Measurements from ENCODE around the gene UBE2L5.

The UBE2L5 gene

DNA sequence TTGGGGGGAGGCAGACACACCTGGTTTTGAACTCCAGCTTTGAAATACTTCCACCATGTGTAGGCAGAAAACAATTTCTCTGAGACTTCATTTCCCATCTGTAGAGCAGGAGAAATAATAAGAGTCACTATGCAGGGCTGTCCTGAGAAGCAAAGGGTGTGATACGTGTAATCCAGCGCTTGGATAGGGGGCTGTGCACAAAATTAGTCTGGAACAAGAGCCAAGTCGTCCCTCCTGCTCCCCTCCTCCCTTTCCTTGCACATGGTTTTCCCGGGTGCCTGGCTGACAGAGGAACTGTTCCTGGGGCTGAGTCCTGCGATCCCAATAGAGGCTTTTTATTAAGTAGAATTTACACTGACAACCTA, 29.6 kb upstream of the UBE2L5 start:
- no peak overlapping the region for H3K4me3 ChIP-seq (ENCODE audit: low read length)
- peaks cover 4% of the 10 kb centered on the region for H3K4me1 ChIP-seq (ENCODE audit: control insufficient read depth, insufficient read depth, low read length)
- peaks cover 14% of the 10 kb centered on the region for H3K27me3 ChIP-seq (ENCODE audit: control insufficient read depth, insufficient read depth, low read length)
- H3K9me3 ChIP-seq (replicated peaks; ENCODE audit: low read length), result no peaks in the 10 kb centered on the region
- H3K36me3 ChIP-seq (ENCODE audit: insufficient read depth, low read length), result no peaks in the 10 kb centered on the region
- no peak overlapping the region for H3K4me2 ChIP-seq (ENCODE audit: low read length)
- H3K9ac ChIP-seq (ENCODE audit: low read depth, low read length), result no peak overlapping the region

DNA sequence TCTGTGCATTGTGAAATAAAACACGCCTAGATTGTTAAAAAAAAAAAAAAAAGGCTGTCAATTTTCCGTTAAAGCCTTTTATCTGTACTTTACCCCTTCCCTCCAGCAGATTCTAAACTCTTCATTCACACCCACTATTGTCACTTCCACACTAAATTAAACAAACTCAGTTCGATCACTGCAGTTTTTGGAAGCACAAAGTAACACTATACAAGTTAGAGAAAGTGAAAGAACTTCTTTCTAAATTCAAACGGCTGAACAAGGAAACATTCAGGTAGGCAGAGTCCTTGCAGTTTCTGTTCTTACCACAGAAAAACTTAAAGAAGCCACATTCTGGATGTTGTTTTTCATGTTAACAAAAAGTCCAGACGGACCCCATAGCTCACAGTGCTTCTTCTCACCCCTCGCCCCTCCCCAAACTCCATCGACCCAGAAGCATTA, 27.5 kb upstream of the UBE2L5 start:
- H3K9ac ChIP-seq (ENCODE audit: low read depth, low read length), result peak overlapping the region; percentile 80
- H3K4me2 ChIP-seq (ENCODE audit: low read length), result peak overlapping the region; percentile 89
- H3K9me3 ChIP-seq (replicated peaks; ENCODE audit: low read length), result no peaks in the 10 kb centered on the region
- peaks cover 14% of the 10 kb centered on the region for H3K27me3 ChIP-seq (ENCODE audit: control insufficient read depth, insufficient read depth, low read length)
- H3K36me3 ChIP-seq (ENCODE audit: insufficient read depth, low read length), result no peaks in the 10 kb centered on the region
- peaks cover 10% of the 10 kb centered on the region for H3K4me1 ChIP-seq (ENCODE audit: control insufficient read depth, insufficient read depth, low read length)
- peak overlapping the region; percentile 76 for H3K4me3 ChIP-seq (ENCODE audit: low read length)

DNA sequence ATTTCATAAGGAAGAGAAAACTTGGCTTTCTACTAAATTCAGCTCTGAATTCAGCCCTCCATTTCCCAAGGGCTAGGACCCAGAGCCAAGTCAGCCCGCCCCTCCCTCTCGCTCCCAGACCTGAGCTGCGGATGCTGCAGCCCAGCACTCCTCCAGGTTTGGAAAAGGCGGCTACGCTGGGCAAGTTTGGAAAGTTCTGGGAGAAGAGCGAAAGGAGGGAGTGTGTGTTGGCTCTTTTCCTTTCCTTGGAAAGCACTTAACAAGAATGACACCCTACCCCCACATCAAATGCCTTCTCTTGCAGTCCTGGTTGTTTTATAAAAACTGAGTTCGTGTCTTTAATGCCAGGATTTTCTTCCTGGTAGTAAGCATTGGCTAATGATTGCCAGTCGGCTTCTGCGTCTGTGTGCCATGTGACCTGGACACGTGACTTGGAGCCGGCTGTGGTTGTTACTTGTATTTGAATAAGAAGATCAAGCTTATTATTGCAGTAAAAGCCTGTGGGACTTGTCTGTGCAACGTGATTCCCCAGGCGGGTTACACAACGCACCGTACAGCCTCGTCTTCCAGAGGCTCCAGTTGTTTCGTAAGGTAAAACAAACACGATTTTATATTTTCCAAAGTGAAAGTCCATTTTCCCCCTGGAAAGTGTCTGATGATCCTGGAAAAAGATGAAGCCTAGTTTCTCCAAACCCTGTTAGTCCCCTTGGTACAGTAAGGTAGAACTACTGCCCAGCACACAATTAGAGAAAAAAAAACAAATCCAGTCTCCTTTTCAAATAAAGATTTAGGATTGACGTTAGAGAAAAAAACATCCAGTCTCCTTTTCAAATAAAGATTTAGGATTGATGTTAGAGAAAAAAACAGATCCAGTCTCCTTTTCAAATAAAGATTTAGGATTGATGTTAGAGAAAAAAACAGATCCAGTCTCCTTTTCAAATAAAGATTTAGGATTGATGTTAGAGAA, 26.8 kb upstream of the UBE2L5 start:
- Histone ChIP-seq H3K4me1 (ENCODE audit: control insufficient read depth, insufficient read depth, low read length) (peaks cover 10% of the 10 kb centered on the region), H3K4me2 (ENCODE audit: low read length) (peak overlapping the region; percentile 89), H3K27me3 (ENCODE audit: control insufficient read depth, insufficient read depth, low read length) (peaks cover 14% of the 10 kb centered on the region), H3K36me3 (ENCODE audit: insufficient read depth, low read length) (no peaks in the 10 kb centered on the region), H3K9ac (ENCODE audit: low read depth, low read length) (peak overlapping the region; percentile 80), H3K9me3 (replicated peaks; ENCODE audit: low read length) (no peaks in the 10 kb centered on the region), H3K4me3 (ENCODE audit: low read length) (peak overlapping the region; percentile 76)

DNA sequence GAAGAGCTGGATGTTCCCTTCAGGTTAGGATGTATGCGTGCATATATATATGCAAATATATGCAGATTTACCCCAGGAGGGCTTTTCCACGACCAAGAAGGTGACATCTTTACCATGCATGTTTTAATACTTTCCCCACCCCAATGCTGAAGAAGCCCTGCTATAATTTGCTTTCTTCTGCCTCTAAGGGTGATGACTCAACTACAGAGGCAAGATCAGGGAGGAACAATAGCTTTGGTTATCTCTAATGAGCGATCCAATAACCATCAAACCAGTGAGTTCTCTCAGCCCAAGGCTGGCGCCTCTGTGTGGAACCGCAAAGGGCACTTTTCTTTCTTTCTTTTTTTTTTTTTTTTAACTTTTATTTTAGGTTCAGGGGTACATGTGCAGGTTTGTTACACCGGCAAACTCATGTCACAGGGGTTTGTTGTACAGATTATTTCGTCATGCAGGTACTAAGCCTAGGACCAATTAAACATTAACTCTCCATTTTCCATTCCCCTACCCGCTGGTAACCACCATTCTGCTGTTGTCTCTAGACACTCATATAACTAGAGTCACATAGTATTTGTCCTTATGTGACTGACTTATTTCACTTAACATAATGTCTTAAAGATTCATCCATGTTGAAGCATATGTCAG, 25.7 kb upstream of the UBE2L5 start:
- Histone ChIP-seq H3K4me2 (ENCODE audit: low read length) (peak overlapping the region; percentile 89), H3K36me3 (ENCODE audit: insufficient read depth, low read length) (no peaks in the 10 kb centered on the region), H3K4me1 (ENCODE audit: control insufficient read depth, insufficient read depth, low read length) (peaks cover 10% of the 10 kb centered on the region), H3K4me3 (ENCODE audit: low read length) (peak overlapping the region; percentile 12), H3K9ac (ENCODE audit: low read depth, low read length) (no peak overlapping the region), H3K9me3 (replicated peaks; ENCODE audit: low read length) (no peaks in the 10 kb centered on the region), H3K27me3 (ENCODE audit: control insufficient read depth, insufficient read depth, low read length) (peaks cover 12% of the 10 kb centered on the region)

DNA sequence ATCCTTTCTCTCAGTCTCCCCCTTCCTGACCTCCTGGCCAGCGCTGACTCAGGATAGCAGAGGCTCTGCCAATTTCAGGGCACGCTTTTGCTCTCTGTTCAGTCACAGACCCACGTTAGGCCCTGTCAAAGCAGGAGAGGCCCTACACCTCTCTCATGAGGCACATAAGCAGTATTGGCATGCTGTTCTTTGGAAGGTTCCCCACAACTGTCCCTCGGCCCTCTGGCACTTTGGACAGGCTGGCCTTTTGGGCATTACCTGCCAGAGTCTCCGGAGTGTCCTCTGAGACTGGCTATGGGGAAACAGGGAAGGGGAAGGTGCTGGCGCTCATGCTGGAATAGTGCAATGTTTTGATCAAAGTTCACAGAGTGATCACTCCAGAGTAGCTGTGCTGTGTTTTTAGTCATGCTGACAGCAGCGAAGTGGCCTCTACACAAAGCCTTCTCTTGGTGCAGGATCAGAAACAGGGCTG, 23.7 kb upstream of the UBE2L5 start:
- H3K9ac ChIP-seq (ENCODE audit: low read depth, low read length), result no peak overlapping the region
- peaks cover 4% of the 10 kb centered on the region for H3K27me3 ChIP-seq (ENCODE audit: control insufficient read depth, insufficient read depth, low read length)
- H3K4me3 ChIP-seq (ENCODE audit: low read length), result no peak overlapping the region
- no peaks in the 10 kb centered on the region for H3K9me3 ChIP-seq (replicated peaks; ENCODE audit: low read length)
- H3K4me1 ChIP-seq (ENCODE audit: control insufficient read depth, insufficient read depth, low read length), result peaks cover 10% of the 10 kb centered on the region
- H3K4me2 ChIP-seq (ENCODE audit: low read length), result no peak overlapping the region
- H3K36me3 ChIP-seq (ENCODE audit: insufficient read depth, low read length), result no peaks in the 10 kb centered on the region

DNA sequence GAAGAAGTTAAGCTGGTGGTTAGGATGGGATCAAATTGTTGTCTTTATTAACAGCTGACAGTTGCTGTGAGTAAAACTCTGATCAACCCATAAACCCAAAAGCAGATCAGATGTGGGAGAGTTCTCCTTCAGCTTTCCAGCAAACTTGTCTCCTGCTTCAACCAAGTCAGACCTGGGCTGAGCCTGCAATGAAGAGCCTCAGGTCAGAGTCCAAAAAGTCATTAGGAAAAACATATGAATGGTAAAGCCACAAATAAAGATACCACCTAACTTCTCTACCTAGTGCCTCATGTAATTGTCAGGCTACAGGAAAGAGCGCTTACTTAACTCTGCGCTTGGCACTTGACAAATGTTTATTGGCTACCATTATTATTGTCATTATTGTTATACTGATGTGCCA, 21.9 kb upstream of the UBE2L5 start:
- Histone ChIP-seq H3K9me3 (replicated peaks; ENCODE audit: low read length) (no peaks in the 10 kb centered on the region), H3K4me3 (ENCODE audit: low read length) (no peak overlapping the region), H3K36me3 (ENCODE audit: insufficient read depth, low read length) (no peaks in the 10 kb centered on the region), H3K4me2 (ENCODE audit: low read length) (no peak overlapping the region), H3K4me1 (ENCODE audit: control insufficient read depth, insufficient read depth, low read length) (peaks cover 10% of the 10 kb centered on the region), H3K27me3 (ENCODE audit: control insufficient read depth, insufficient read depth, low read length) (peaks cover 4% of the 10 kb centered on the region), H3K9ac (ENCODE audit: low read depth, low read length) (no peak overlapping the region)

DNA sequence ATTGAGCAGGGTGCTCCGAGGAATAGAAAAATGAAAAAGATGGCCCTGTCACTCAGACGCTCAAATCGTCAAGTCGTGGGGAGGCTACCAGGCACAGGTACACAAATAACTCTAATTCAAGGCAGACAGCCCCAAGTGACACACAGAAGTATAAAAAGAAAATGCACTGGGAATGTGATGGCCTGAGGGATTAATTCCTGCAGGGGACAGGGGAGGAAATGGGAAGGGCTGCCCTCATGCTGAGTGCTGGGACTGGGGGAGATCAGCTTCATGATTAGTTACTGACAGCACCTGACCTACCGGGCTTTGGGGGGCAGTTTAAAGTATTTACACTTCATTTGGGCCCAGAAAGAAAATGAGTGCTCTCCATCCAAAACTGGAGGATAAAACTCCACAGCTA, 20.9 kb upstream of the UBE2L5 start:
- no peaks in the 10 kb centered on the region for H3K36me3 ChIP-seq (ENCODE audit: insufficient read depth, low read length)
- peaks cover 4% of the 10 kb centered on the region for H3K27me3 ChIP-seq (ENCODE audit: control insufficient read depth, insufficient read depth, low read length)
- no peak overlapping the region for H3K4me2 ChIP-seq (ENCODE audit: low read length)
- no peaks in the 10 kb centered on the region for H3K9me3 ChIP-seq (replicated peaks; ENCODE audit: low read length)
- peaks cover 8% of the 10 kb centered on the region for H3K4me1 ChIP-seq (ENCODE audit: control insufficient read depth, insufficient read depth, low read length)
- no peak overlapping the region for H3K9ac ChIP-seq (ENCODE audit: low read depth, low read length)
- no peak overlapping the region for H3K4me3 ChIP-seq (ENCODE audit: low read length)

DNA sequence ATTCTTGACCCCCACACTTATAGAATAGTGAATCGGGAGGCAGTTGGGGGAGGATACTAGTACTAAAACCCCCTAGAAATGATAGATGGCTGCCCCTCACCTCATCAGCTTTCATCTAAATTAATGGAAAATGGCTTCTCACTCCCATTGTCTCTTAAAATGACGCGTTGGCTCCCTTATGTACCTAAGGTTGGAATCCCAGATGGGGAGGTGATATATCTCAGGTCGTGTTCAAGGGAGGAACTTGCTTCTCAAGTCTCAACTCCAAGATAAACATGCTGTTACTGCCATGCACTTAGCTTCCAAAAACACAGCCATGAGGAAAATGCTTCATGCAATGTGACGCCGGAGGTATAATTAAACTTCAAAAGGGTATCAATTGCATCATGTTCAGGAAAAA, 18.8 kb upstream of the UBE2L5 start:
- H3K36me3 ChIP-seq (ENCODE audit: insufficient read depth, low read length), result no peaks in the 10 kb centered on the region
- no peak overlapping the region for H3K9ac ChIP-seq (ENCODE audit: low read depth, low read length)
- H3K4me1 ChIP-seq (ENCODE audit: control insufficient read depth, insufficient read depth, low read length), result peaks cover 7% of the 10 kb centered on the region
- H3K4me2 ChIP-seq (ENCODE audit: low read length), result no peak overlapping the region
- no peaks in the 10 kb centered on the region for H3K9me3 ChIP-seq (replicated peaks; ENCODE audit: low read length)
- H3K4me3 ChIP-seq (ENCODE audit: low read length), result no peak overlapping the region
- peaks cover 4% of the 10 kb centered on the region for H3K27me3 ChIP-seq (ENCODE audit: control insufficient read depth, insufficient read depth, low read length)

DNA sequence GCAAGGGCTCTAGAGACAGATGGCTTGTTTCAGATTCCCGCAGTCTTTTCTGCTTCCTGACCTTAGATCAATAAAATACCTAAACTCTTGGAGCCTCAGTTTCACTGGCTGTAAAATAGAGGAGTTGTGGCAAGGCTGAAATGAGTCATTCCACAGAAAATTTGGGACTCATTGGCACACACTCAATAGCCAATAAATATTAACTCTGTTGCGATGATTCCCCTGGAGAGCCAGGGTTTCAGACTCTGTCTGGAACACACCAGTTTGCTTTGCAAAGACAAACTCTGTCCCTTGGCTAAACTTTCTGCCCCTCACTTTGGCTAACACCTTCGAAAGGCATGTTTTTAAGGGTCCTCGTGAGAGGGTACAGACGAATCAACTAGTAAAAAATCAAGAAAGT, 18.1 kb upstream of the UBE2L5 start:
- Histone ChIP-seq H3K9ac (ENCODE audit: low read depth, low read length) (no peak overlapping the region), H3K27me3 (ENCODE audit: control insufficient read depth, insufficient read depth, low read length) (peaks cover 4% of the 10 kb centered on the region), H3K9me3 (replicated peaks; ENCODE audit: low read length) (no peaks in the 10 kb centered on the region), H3K4me3 (ENCODE audit: low read length) (no peak overlapping the region), H3K4me1 (ENCODE audit: control insufficient read depth, insufficient read depth, low read length) (peaks cover 11% of the 10 kb centered on the region), H3K4me2 (ENCODE audit: low read length) (no peak overlapping the region), H3K36me3 (ENCODE audit: insufficient read depth, low read length) (no peaks in the 10 kb centered on the region)

DNA sequence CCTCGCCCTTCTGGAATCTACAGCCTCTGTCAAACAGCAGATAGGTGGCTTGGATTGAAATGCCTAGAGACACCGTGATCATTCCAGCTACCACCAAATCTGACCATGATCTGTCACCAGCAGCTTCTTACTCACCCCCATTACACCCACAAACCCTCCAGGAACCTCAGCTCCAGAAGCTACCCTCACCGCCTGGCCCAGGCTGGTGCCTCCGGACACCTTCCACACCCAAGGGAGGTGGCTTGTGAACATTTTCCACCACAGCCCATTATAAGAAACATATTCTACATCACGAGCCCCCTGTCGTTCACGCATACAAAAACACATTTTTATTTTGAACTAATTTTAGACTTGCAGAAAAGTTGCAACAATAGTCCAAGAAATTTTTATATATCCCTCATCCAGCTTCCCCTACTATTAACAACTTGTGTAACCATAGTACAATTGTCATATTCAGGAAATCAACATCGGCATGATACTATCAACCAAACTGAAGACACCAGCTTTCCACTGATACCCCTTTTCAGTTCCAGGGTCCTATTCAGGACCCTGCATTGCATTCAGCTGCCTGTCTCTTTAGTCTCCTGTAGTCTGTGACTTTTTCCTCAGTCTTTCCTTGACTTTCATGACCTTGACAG, 15.4 kb upstream of the UBE2L5 start:
- Histone ChIP-seq H3K9ac (ENCODE audit: low read depth, low read length) (no peak overlapping the region), H3K9me3 (replicated peaks; ENCODE audit: low read length) (no peaks in the 10 kb centered on the region), H3K27me3 (ENCODE audit: control insufficient read depth, insufficient read depth, low read length) (no peaks in the 10 kb centered on the region), H3K4me2 (ENCODE audit: low read length) (no peak overlapping the region), H3K4me1 (ENCODE audit: control insufficient read depth, insufficient read depth, low read length) (peaks cover 24% of the 10 kb centered on the region), H3K36me3 (ENCODE audit: insufficient read depth, low read length) (no peaks in the 10 kb centered on the region), H3K4me3 (ENCODE audit: low read length) (no peak overlapping the region)

DNA sequence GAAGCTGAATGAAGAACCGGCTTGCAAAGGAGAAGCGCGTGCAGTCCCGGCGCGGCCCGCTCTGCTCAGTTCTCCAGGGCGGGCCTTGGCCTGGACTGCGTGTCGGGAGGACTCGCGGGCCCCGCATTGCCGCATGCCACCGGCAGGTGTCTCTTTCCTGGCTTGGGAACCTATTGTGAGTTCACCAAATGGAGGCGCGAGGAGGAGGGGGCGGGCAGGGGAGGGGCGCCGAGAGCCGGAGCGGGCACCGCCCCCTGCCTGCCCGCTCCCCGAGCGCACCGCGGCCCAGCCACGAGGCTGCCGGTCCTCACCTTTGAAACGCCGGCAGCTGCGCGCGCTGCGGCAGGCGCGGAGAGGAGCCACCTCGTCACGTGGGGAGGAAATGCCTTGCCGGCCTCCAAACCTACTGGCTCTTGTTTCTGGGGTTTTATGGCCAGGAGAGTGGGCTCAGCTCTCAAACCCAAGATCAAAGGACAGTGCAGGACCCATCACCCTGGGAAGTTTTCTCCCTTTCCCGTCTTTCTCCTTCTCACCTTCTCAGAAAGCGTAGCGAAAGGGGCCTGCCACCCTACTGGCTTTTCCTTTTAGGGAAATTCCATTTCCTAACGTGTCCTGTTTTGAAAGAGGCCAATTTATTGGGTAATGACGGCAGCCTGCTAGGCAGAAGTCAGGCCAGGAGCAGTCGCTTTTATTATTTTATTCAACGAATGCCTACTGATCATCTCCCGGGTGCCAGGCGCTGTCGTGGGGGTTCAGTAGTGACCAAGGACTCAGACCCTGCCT, 13.8 kb upstream of the UBE2L5 start:
- Histone ChIP-seq H3K36me3 (ENCODE audit: insufficient read depth, low read length) (no peaks in the 10 kb centered on the region), H3K27me3 (ENCODE audit: control insufficient read depth, insufficient read depth, low read length) (no peaks in the 10 kb centered on the region), H3K4me1 (ENCODE audit: control insufficient read depth, insufficient read depth, low read length) (peaks cover 24% of the 10 kb centered on the region), H3K9ac (ENCODE audit: low read depth, low read length) (peak overlapping the region; percentile 75), H3K9me3 (replicated peaks; ENCODE audit: low read length) (no peaks in the 10 kb centered on the region), H3K4me2 (ENCODE audit: low read length) (peak overlapping the region; percentile 88), H3K4me3 (ENCODE audit: low read length) (peak overlapping the region; percentile 57)

Data from skeletal muscle satellite cell (primary cell).